B cell (primary cell): Measurements from ENCODE around the gene RAD51D.

Experiments
- CTCF ChIP-seq: fragments of 200-600 bp; IDR thresholded peaks from one replicate; pipeline ENCODE4 v1.8.0; 2022; ENCODE audit warnings: antibody characterized with exemption, mild to moderate bottlenecking
- EZH2 ChIP-seq: IDR thresholded peaks from 2 replicates; pipeline ENCODE4 v1.6.1; 2012; ENCODE audit warnings: borderline replicate concordance, low read depth, mild to moderate bottlenecking, moderate library complexity, low read length; ENCODE audit not compliant: insufficient read depth, poor library complexity, severe bottlenecking

- TF ChIP-seq CTCF (no peak), EZH2 (no peak)
These were observed 40.3 kb upstream of the RAD51D start for GRCh38 chr17:35159940-35160339.
